Upper lobe of left lung (tissue), 6 donors: ENCODE results near the gene AKAP6. TPM values are rescaled to one million over a fixed set of nuclear protein-coding genes. Genes with fewer than 3 reads are reported as not detected.

Experiments
- ATAC-seq, 2 donors: fragments of 200-7000 bp; cut with Tn5 transposase; one replicate each; pipeline ENCODE4 v1.9.1; 2022; ENCODE audit warnings: mild to moderate bottlenecking in 2 of 2, moderate library complexity in 2 of 2; ENCODE audit not compliant: low FRiP score in 2 of 2
- DNase-seq, 2 donors: peaks; one replicate each; pipeline ENCODE4 v3.0.0-alpha.2; 2019 to 2020
- H3K27ac ChIP-seq, 4 donors: fragments of 200-600 bp; sonication (generic); one replicate each; pipeline ENCODE4 v1.5.1; 2016 to 2019
- H3K27me3 ChIP-seq, 4 donors: fragments of 200-600 bp; sonication (generic); one replicate each; pipeline ENCODE4 v1.5.1; 2017 to 2019
- H3K36me3 ChIP-seq, 4 donors: fragments of 200-600 bp; sonication (generic); one replicate each; pipeline ENCODE4 v1.5.1; 2016 to 2019
- H3K4me1 ChIP-seq, 4 donors: fragments of 200-600 bp; sonication (generic); one replicate each; pipeline ENCODE4 v1.5.1; 2018 to 2019
- H3K4me3 ChIP-seq, 4 donors: fragments of 200-600 bp; sonication (generic); one replicate each; pipeline ENCODE4 v1.5.1; 2017 to 2019; ENCODE audit warnings: mild to moderate bottlenecking in 2 of 4, moderate library complexity in 1 of 4
- H3K9me3 ChIP-seq, 4 donors: fragments of 200-600 bp; sonication (generic); one replicate each; pipeline ENCODE4 v1.5.1; 2018 to 2019
- EP300 ChIP-seq, 4 donors: sonication (generic); formaldehyde crosslinking; IDR thresholded peaks; one replicate each; pipeline ENCODE4 v1.5.1; 2017; ENCODE audit warnings: antibody characterized with exemption in 4 of 4, control low read depth in 2 of 4
- POLR2A ChIP-seq, 4 donors: fragments of 450-650 bp; IDR thresholded peaks; one replicate each; pipeline ENCODE4 v1.5.1; 2016 to 2017; ENCODE audit warnings: antibody characterized with exemption in 4 of 4, mild to moderate bottlenecking in 2 of 4
- POLR2AphosphoS5 ChIP-seq, 2 donors: sonication (generic); formaldehyde crosslinking; IDR thresholded peaks; one replicate each; pipeline ENCODE4 v1.5.1; 2017; ENCODE audit warnings: antibody characterized with exemption in 2 of 2
- WGBS, 2 donors: methylation state at CpG; one replicate each; pipeline ENCODE4 v1.1.5; 2017 to 2018; 5-methylcytosine and 5-hydroxymethylcytosine counted together
- total RNA-seq, 6 donors: library from RNA; depleted of rRNA in 4 of 6; stranded (reverse); fragments of >200 nt in 4 of 6; gene quantifications; one replicate each; pipeline versions ENCODE4 v1.1.0 to v1.2.1, GENCODE V29; 2016 to 2021
- TF ChIP-seq, protein P1 (sequence below), 6 experiments: fragments of 450-650 bp in 4 of 6; fragments of 200-600 bp in 2 of 6; sonication (generic) in 2 of 6; IDR thresholded peaks; one replicate each; pipeline ENCODE4 v1.5.1; 2016 to 2019; ENCODE audit warnings: antibody characterized with exemption in 6 of 6
- donor health status: DM: no; HTN: no; CAD: no; lungs with moderate emphysema.
- donor health status: DM: no; HTN: yes; CAD: no; lungs with severe emphysema.

AKAP6 gene
- total RNA-seq, 6 donors from 2014 or later, result 6.2 to 27.7 (median 10.7) TPM

DNA sequence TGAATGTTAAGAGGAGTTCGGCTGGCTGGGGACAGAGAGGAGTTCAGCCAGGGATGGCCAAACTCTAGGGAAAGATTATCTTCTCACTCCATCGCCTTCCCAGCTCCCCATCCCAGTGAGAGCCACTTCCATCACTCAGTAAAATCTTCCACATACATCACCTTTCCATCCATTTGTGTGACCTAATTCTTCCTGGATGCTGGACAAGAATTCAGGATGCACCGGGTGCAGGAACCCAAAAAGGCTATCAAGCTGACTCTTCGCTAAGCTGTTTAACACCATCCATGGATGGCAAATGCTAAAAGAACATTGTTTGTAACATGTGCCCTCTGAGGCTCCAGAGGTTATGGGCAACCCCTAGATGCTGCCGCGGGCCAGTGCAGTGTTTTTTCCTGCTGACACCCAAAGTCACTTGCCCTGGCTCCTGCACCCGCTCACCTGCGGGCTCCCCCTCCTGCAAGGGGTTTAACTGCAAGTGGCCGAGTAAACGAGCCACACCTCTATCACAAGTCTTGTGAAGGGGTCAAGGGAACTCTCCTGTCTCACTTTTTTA lies 393.6 kb downstream of the AKAP6 start:
- DNase-seq (peak in 1 of 2 donors; percentile 15), ATAC-seq (no peak)
- H3K9me3 ChIP-seq, result no peaks in the 10 kb centered on the region
- H3K4me1 ChIP-seq, result no peaks in the 10 kb centered on the region
- no peak for TF ChIP-seq POLR2AphosphoS5 (IDR thresholded peaks at IDR 0.05)
- TF ChIP-seq, protein P1, sequence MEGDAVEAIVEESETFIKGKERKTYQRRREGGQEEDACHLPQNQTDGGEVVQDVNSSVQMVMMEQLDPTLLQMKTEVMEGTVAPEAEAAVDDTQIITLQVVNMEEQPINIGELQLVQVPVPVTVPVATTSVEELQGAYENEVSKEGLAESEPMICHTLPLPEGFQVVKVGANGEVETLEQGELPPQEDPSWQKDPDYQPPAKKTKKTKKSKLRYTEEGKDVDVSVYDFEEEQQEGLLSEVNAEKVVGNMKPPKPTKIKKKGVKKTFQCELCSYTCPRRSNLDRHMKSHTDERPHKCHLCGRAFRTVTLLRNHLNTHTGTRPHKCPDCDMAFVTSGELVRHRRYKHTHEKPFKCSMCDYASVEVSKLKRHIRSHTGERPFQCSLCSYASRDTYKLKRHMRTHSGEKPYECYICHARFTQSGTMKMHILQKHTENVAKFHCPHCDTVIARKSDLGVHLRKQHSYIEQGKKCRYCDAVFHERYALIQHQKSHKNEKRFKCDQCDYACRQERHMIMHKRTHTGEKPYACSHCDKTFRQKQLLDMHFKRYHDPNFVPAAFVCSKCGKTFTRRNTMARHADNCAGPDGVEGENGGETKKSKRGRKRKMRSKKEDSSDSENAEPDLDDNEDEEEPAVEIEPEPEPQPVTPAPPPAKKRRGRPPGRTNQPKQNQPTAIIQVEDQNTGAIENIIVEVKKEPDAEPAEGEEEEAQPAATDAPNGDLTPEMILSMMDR (IDR thresholded peaks at IDR 0.05), result no peak
- TF ChIP-seq EP300 (IDR thresholded peaks at IDR 0.05), result no peak
- TF ChIP-seq POLR2A (IDR thresholded peaks at IDR 0.05), result no peak
- no peak overlapping the region for H3K27ac ChIP-seq
- no peaks in the 10 kb centered on the region for H3K27me3 ChIP-seq
- no peaks in the 10 kb centered on the region for H3K36me3 ChIP-seq
- 86 to 91% methylated on average over 10 of the region's 10 CpGs for WGBS, 2 donors
- H3K4me3 ChIP-seq, result no peak overlapping the region

DNA sequence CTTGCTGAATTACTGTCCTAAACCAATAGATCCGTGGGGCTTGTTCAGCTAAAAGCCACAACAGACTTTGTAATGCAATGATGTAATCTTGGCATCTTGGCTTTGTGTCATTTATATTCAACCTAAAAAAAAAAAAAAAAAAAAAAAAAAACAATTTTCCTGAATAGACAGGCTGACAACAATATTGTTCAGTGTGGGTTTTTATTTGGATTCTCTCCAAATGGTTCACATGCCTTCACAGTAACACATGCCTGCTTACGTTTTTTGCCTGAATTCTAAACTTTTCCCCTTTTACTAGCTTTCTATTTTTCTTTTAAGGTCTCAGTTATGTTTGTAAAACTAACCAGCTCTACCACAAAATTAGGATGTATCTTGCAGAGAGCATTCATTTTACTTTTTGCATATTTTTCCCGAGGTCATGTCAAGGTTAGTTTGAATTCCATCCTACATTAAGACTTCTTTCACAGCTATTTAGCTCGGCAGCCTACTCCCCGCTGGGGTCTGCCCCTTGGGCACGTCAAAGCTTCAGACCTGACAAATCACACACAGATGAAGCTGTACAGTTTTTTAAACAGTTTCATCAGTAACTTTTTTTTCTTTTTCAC lies 395.9 kb downstream of the AKAP6 start:
- TF ChIP-seq POLR2A (IDR thresholded peaks at IDR 0.05), result no peak
- TF ChIP-seq EP300 (IDR thresholded peaks at IDR 0.05), result no peak
- TF ChIP-seq, protein P1 (IDR thresholded peaks at IDR 0.05), result no peak
- no peak for TF ChIP-seq POLR2AphosphoS5 (IDR thresholded peaks at IDR 0.05)
- peak overlapping the region in 1 of 4 donors; percentile 13 for H3K4me3 ChIP-seq

DNA sequence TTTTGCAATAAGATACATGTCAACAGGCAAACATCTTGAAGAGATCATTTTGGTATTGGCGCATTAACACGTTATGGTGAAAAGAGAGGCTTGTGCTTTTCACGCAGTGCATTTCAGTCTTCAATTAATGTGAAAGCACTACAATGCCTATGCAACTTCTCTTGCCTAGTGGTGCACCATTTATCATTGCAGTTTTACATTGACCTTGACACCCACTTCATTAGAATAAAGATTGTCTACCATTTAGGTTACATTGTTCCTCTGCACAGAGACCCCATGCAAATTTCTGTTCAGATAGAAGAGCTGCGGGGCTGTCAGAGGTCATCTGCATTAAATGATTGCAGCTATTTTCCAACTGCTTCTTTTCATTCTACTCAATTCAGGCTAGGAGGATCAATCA lies 397.4 kb downstream of the AKAP6 start:
- 93% methylated on average over 4 of the region's 4 CpGs for WGBS, 2 donors
- DNase-seq, result no peak
- no peaks in the 10 kb centered on the region for H3K36me3 ChIP-seq
- H3K4me3 ChIP-seq, result no peak overlapping the region
- no peak for TF ChIP-seq EP300 (IDR thresholded peaks at IDR 0.05)
- no peaks in the 10 kb centered on the region for H3K9me3 ChIP-seq
- no peak for ATAC-seq
- no peak overlapping the region for H3K27ac ChIP-seq
- H3K4me1 ChIP-seq, result no peaks in the 10 kb centered on the region
- no peaks in the 10 kb centered on the region for H3K27me3 ChIP-seq

More for the DNA sequence above, 395.9 kb downstream of the AKAP6 start:
- ATAC-seq, result no peak
- Histone ChIP-seq H3K27me3 (no peaks in the 10 kb centered on the region), H3K36me3 (no peaks in the 10 kb centered on the region), H3K4me1 (no peaks in the 10 kb centered on the region), H3K9me3 (no peaks in the 10 kb centered on the region), H3K27ac (no peak overlapping the region)
- WGBS, 2 donors, result 46 to 58% methylated on average over 6 of the region's 6 CpGs
- DNase-seq, result no peak

DNA sequence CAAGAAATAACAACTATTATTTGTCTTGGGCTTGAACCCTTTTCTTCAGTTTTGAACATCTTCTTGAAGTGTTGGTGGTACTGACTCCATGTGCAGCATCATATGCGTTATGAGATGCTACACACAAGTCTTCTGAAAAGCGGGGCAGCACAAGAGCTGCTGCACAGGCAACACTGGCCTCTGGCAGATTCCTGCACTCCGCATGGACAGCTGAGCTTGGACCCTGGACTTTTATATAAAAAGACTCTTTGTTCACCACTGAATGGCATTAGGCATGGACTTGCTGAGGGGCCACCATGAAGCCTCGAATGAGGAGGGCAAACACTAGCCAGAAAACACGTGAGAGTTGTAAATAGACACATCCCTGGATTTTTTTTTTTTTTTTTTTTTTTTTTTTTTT lies 398.7 kb downstream of the AKAP6 start:
- 88% methylated on average over 5 of the region's 5 CpGs for WGBS, 2 donors
- no peaks in the 10 kb centered on the region for H3K4me1 ChIP-seq
- no peaks in the 10 kb centered on the region for H3K9me3 ChIP-seq
- H3K27ac ChIP-seq, result no peak overlapping the region
- TF ChIP-seq, protein P1 (IDR thresholded peaks at IDR 0.05), result no peak
- no peak for TF ChIP-seq EP300 (IDR thresholded peaks at IDR 0.05)
- TF ChIP-seq POLR2A (IDR thresholded peaks at IDR 0.05), result no peak
- no peak for TF ChIP-seq POLR2AphosphoS5 (IDR thresholded peaks at IDR 0.05)
- H3K36me3 ChIP-seq, result no peaks in the 10 kb centered on the region
- ATAC-seq, result no peak
- no peak overlapping the region for H3K4me3 ChIP-seq
- no peaks in the 10 kb centered on the region for H3K27me3 ChIP-seq
- DNase-seq, result no peak

DNA sequence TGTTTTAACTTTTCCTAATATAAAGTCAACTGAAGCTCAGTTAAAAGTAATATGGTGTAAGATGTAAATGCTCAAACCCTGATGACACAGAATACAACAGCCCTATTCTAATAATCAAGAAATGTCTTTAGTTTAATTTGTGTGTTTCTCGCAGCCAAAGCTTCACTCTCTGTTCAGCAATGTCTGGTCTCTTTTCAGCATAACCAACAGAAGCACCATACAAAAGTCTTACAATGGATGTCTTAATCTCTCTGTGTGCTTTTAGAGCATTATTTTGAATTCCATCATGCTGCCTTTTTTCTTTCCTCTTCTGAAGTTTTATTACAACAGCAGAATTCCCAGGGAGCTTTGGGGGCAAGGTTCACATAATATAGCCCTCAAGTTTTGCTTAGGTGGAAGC lies 399.4 kb downstream of the AKAP6 start:
- DNase-seq (no peak), ATAC-seq (no peak)
- no peaks in the 10 kb centered on the region for H3K9me3 ChIP-seq
- no peaks in the 10 kb centered on the region for H3K36me3 ChIP-seq
- H3K4me1 ChIP-seq, result no peaks in the 10 kb centered on the region
- H3K4me3 ChIP-seq, result no peak overlapping the region
- 82 to 98% methylated on average over 1 of the region's 1 CpG for WGBS, 2 donors
- no peaks in the 10 kb centered on the region for H3K27me3 ChIP-seq
- no peak for TF ChIP-seq POLR2AphosphoS5 (IDR thresholded peaks at IDR 0.05)
- no peak for TF ChIP-seq POLR2A (IDR thresholded peaks at IDR 0.05)
- TF ChIP-seq, protein P1 (IDR thresholded peaks at IDR 0.05), result no peak
- TF ChIP-seq EP300 (IDR thresholded peaks at IDR 0.05), result no peak
- no peak overlapping the region for H3K27ac ChIP-seq
